ENCODE measurements around the gene TMEM61.

TMEM61 gene

DNA sequence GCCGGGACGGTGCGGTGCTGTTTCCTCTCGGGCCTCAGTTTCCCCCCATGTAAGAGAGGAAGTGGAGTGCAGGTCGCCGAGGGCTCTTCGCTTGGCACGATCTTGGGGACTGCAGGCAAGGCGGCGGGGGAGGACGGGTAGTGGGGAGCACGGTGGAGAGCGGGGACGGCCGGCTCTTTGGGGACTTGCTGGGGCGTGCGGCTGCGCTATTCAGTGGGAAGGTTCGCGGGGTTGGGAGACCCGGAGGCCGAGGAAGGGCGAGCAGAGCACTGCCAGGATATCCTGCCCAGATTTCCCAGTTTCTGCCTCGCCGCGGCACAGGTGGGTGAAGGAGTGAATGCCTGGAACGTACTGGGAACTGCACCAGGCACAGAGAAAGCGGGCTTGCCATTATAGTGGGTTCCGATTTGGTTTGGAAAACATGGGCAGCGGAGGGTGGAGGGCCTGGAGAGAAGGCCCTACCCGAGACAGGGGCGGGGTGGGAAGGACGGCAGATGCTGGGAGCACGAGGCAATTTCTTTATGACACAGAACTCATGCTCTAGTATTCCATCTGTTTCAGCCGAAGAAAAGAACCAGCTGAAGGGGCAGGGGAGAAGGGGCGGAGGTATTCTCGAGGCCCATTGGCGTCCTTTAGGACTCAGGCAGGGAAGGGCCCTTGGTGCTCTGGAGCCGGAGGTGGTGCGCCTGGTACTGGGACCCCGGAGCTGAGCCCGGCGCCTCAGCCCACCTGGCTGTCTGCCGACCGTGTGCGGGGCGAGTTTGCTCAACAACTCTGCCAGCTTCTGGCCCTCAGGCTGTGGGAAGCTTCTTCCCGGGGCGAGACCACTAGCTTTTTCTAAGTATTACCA is 59.9 kb downstream of the TMEM61 start:
- DNase-seq, result peak; percentile 54

DNA sequence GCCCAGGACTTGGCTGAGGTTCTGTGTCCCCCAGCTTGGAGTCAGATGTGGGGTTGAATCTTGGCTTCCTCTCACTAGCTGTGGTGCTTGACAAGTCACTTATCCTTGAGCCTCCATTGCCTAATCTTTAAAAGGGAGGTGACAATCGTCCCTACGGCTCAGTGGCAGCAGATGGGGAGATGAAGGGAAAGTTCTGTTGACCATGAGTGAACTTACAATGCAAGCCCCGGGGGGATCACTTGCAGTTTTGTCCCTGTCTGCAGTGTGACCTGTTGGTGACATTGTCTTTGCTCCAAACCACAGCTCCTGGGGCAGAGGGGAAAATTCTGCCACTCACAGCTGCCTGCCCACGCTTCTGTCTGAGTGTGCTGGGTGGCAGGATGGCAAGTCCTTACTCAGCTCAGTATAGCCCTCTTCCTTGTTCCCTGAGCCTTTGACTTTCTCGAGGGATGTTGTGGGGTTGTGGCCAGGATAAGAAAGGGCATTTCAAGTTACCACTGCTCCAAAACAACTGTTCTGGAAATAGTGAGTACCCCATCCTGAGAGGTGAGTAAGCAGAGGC is 60.6 kb downstream of the TMEM61 start:
- DNase-seq, result no peak

DNA sequence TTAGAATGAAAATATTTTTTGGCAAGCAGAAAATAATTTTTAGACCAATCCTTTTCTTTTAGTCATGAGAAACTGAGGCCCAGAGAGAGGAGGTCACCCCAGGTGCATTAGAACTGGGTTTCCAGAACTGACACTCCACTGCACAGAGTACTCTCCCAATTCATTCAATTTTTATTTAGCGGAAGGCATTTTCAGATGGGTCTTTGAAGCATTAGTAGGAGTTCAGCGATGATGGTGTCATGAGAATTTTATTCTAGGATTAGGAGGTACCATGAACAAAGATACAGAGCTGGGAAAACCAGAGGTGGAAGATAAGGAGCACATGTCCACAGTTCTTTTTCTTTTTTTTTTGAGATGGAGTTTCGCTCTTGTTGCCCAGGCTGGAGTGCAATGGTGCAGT is 61.2 kb downstream of the TMEM61 start:
- no peak for DNase-seq

Measured in NCI-H2171 (cell line).